GM23338 (cell line): ENCODE data around the gene CSTPP1. TPM values are rescaled to one million over a fixed set of nuclear protein-coding genes. Genes with fewer than 3 reads are reported as not detected.

Experiments used
- ATAC-seq: fragments of 200-7000 bp; cut with Tn5 transposase; 3 replicates; pipeline ENCODE4 v1.9.1; 2020
- DNase-seq: peaks from one replicate; pipeline ENCODE4 v3.0.0-alpha.2; 2015; ENCODE audit warnings: low spot score
- H2AFZ ChIP-seq: fragments of 200-600 bp; sonication (generic); 2 replicates; pipeline ENCODE4 v1.8.0; 2016; ENCODE audit warnings: antibody characterized with exemption, mild to moderate bottlenecking, moderate library complexity
- H3F3A ChIP-seq: fragments of 200-600 bp; sonication (generic); replicated peaks from 2 replicates; pipeline ENCODE4 v1.8.0; 2017; ENCODE audit warnings: antibody characterized with exemption, mixed run types, low read depth
- H3K27ac ChIP-seq: fragments of 200-600 bp; sonication (generic); 2 replicates; pipeline ENCODE4 v1.6.1; 2016; ENCODE audit warnings: low read depth
- H3K27me3 ChIP-seq: fragments of 200-600 bp; sonication (generic); 2 replicates; pipeline ENCODE4 v1.8.0; 2016; ENCODE audit warnings: mild to moderate bottlenecking, mixed run types, moderate library complexity; ENCODE audit not compliant: insufficient read depth
- H3K36me3 ChIP-seq: fragments of 200-600 bp; sonication (generic); 2 replicates; pipeline ENCODE4 v1.8.0; 2016; ENCODE audit warnings: mild to moderate bottlenecking; ENCODE audit not compliant: insufficient read depth
- H3K4me1 ChIP-seq: fragments of 200-600 bp; sonication (generic); 2 replicates; pipeline ENCODE4 v1.8.0; 2016; ENCODE audit warnings: mild to moderate bottlenecking, moderate library complexity; ENCODE audit not compliant: insufficient read depth
- H3K4me2 ChIP-seq: fragments of 200-600 bp; sonication (generic); 2 replicates; pipeline ENCODE4 v1.7.1; 2017; ENCODE audit warnings: mixed run types
- H3K4me3 ChIP-seq: fragments of 200-600 bp; sonication (generic); 2 replicates; pipeline ENCODE4 v1.6.1; 2016; ENCODE audit warnings: mixed run types
- H3K79me2 ChIP-seq: fragments of 200-600 bp; sonication (generic); replicated peaks from 2 replicates; pipeline ENCODE4 v1.8.0; 2017; ENCODE audit warnings: mild to moderate bottlenecking; ENCODE audit not compliant: insufficient read depth
- H3K9me2 ChIP-seq: fragments of 200-600 bp; sonication (generic); 2 replicates; pipeline ENCODE4 v1.8.0; 2017; ENCODE audit not compliant: insufficient read depth
- H4K20me1 ChIP-seq: fragments of 200-600 bp; sonication (generic); replicated peaks from 2 replicates; pipeline ENCODE4 v1.8.0; 2017; ENCODE audit warnings: mild to moderate bottlenecking; ENCODE audit not compliant: insufficient read depth
- H3K27ac Mint-ChIP-seq: 2 replicates; pipeline ENCODE4 v1.8.0; 2020; ENCODE audit warnings: inconsistent platforms, mild to moderate bottlenecking, moderate library complexity, mixed read lengths
- H3K27me3 Mint-ChIP-seq: 3 replicates; pipeline ENCODE4 v1.8.0; 2022; ENCODE audit warnings: low read depth, mild to moderate bottlenecking, moderate library complexity, mixed read lengths, inconsistent platforms; ENCODE audit not compliant: insufficient read depth, poor library complexity
- H3K36me3 Mint-ChIP-seq: 3 replicates; pipeline ENCODE4 v1.8.0; 2021; ENCODE audit warnings: low read depth, mild to moderate bottlenecking, inconsistent platforms, moderate library complexity, mixed read lengths
- H3K4me1 Mint-ChIP-seq: 3 replicates; pipeline ENCODE4 v1.8.0; 2020; ENCODE audit warnings: mild to moderate bottlenecking, inconsistent platforms, mixed read lengths
- H3K4me3 Mint-ChIP-seq: 3 replicates; pipeline ENCODE4 v1.8.0; 2021; ENCODE audit warnings: moderate library complexity, mild to moderate bottlenecking, inconsistent platforms, mixed read lengths
- H3K9me3 Mint-ChIP-seq: 3 replicates; pipeline ENCODE4 v1.8.0; 2020; ENCODE audit warnings: moderate library complexity, mild to moderate bottlenecking, inconsistent platforms, mixed read lengths
- EZH2phosphoT487 ChIP-seq: fragments of 200-600 bp; sonication (generic); IDR thresholded peaks from one replicate; pipeline ENCODE4 v1.8.1; 2018; ENCODE audit warnings: antibody characterized with exemption; ENCODE audit not compliant: unreplicated experiment
- JUNB ChIP-seq: IDR thresholded peaks from one replicate; pipeline ENCODE4 v1.6.1; 2016; ENCODE audit warnings: antibody characterized with exemption; ENCODE audit not compliant: unreplicated experiment
- NANOG ChIP-seq: IDR thresholded peaks from 2 replicates; pipeline ENCODE4 v1.6.1; 2016; ENCODE audit warnings: antibody characterized with exemption, borderline replicate concordance
- POLR2AphosphoS5 ChIP-seq: IDR thresholded peaks from 2 replicates; pipeline ENCODE4 v1.6.1; 2016; ENCODE audit warnings: antibody characterized with exemption, low read depth
- REST ChIP-seq: IDR thresholded peaks from one replicate; pipeline ENCODE4 v1.6.1; 2018; ENCODE audit warnings: antibody characterized with exemption; ENCODE audit not compliant: unreplicated experiment
- ZNF331 ChIP-seq: fragments of 250-450 bp; sonication (Bioruptor Pico); IDR thresholded peaks from 2 replicates; pipeline ENCODE4 v1.5.0; 2020; ENCODE audit warnings: low read depth, mild to moderate bottlenecking, moderate library complexity
- polyA plus RNA-seq: library from polyadenylated mRNA; unstranded; fragments of >200 nt; fragmentation: Nextera tagmentation; extraction: Ambion mirVana; gene quantifications from 2 replicates; pipeline ENCODE4 v1.2.1, GENCODE V29; 2016
- total RNA-seq: library from RNA; depleted of rRNA; stranded (reverse); fragments of >200 nt; shearing (Covaris generic); gene quantifications from 2 replicates; pipeline ENCODE4 v1.2.3, GENCODE V29; 2014
- TF ChIP-seq, protein P1 (sequence below), 2 experiments: fragments of 200-600 bp in 1 of 2; sonication (generic) in 1 of 2; conservative IDR thresholded peaks; 2 replicates each; pipeline versions ENCODE4 v1.5.1 to v1.6.1; 2016 to 2017; ENCODE audit warnings: antibody characterized with exemption in 2 of 2, low read depth in 2 of 2, mild to moderate bottlenecking in 2 of 2, moderate library complexity in 1 of 2

Gene CSTPP1
- total and polyA plus RNA-seq, 2 experiments from 2014 or later: 23.5 to 42.6 TPM

- TF ChIP-seq, protein P1, sequence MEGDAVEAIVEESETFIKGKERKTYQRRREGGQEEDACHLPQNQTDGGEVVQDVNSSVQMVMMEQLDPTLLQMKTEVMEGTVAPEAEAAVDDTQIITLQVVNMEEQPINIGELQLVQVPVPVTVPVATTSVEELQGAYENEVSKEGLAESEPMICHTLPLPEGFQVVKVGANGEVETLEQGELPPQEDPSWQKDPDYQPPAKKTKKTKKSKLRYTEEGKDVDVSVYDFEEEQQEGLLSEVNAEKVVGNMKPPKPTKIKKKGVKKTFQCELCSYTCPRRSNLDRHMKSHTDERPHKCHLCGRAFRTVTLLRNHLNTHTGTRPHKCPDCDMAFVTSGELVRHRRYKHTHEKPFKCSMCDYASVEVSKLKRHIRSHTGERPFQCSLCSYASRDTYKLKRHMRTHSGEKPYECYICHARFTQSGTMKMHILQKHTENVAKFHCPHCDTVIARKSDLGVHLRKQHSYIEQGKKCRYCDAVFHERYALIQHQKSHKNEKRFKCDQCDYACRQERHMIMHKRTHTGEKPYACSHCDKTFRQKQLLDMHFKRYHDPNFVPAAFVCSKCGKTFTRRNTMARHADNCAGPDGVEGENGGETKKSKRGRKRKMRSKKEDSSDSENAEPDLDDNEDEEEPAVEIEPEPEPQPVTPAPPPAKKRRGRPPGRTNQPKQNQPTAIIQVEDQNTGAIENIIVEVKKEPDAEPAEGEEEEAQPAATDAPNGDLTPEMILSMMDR (conservative IDR thresholded peaks at IDR 0.05; ENCODE audit: low read depth in 2 of 2): no peak
- TF ChIP-seq NANOG: no peak
- TF ChIP-seq EZH2phosphoT487: no peak
- no peak for TF ChIP-seq REST
- no peak for TF ChIP-seq ZNF331 (CRISPR knock-in tag)
- no peak for TF ChIP-seq POLR2AphosphoS5
These were observed 18.8 kb upstream of the CSTPP1 start (continued) for GRCh38 chr11:46917762-46918082.

DNA sequence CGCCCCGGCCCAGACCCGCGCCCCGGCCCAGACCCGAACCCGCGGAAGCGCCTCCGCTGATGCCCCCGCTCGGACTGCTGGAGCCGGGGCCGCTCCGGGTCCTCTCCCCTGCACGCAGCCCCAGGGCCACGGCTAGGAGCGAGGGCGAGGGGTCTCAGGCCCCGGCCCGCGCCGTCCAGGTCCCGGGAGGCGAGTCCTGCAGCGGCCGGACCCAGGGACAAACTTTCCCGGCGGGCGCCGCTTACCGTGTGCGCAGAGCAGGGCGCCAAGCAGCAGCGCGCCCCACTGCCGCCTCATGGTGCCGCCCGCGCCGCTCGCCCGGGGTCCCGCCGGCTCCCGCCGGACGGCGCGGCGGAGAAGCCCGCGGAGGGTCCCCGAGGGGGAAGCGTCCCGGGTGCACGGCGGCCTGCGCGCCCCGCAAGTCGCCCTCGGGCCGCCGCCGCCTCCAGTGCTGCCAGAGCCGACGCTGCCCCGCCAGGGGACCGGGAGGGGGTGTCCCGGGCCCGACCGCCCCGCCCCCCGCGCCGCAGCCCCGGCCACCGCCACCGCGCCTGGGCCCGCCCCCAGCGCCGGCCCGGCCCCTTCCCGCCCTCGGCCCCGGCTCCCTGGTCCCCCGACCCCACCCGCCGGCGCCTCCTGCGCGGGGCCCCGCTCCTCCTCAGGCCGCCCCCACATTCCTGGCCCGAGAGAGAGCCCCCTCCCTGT, 18.3 kb upstream of the CSTPP1 start, which contains the start of gene LRP4:
LRP4 (minus strand) TSS at position 468 of the 705 bp plus-strand sequence; CDS start at position 297, 171 bp downstream.
- Histone ChIP-seq H3K4me3 (peak within 1 kb of the TSS; percentile 88), H3K4me1 (peaks cover 38% of the 10 kb centered on the region), H3K27me3 (peaks cover 22% of the 10 kb centered on the region), H3K79me2 (peaks cover 34% of the 10 kb centered on the region), H3K27ac (no peak within 1 kb of the TSS; the same call in 1 of the 2 replicates), H3K4me2 (peak within 1 kb of the TSS; percentile 100), H3F3A (peaks cover 24% of the 10 kb centered on the region), H2AFZ (peak within 1 kb of the TSS; percentile 93), H3K9me2 (no peaks in the 10 kb centered on the region), H3K36me3 (no peaks in the 10 kb centered on the region), H4K20me1 (no peaks in the 10 kb centered on the region)
- TF ChIP-seq JUNB (no peak), POLR2AphosphoS5 (peak; percentile 44; the same call in 1 of the 2 replicates)
- peak; percentile 73 for DNase-seq
- no peaks in the 10 kb centered on the region; the same call in 1 of the 3 replicates for H3K9me3 Mint-ChIP-seq
- no peak within 1 kb of the TSS for H3K27ac Mint-ChIP-seq
- peak within 1 kb of the TSS; percentile 89 for H3K4me3 Mint-ChIP-seq
- ATAC-seq: peak; percentile 33
- peaks cover 38% of the 10 kb centered on the region for H3K27me3 Mint-ChIP-seq
- peaks cover 45% of the 10 kb centered on the region for H3K4me1 Mint-ChIP-seq
- H3K36me3 Mint-ChIP-seq: peaks cover 9% of the 10 kb centered on the region
